ENCODE results near the gene ARL4D.
"Not testable (repeated sequence)": the region's sequence is repeated elsewhere in the genome, so short reads cannot be mapped to it uniquely, and the experiment has no call there.

The ARL4D gene

DNA sequence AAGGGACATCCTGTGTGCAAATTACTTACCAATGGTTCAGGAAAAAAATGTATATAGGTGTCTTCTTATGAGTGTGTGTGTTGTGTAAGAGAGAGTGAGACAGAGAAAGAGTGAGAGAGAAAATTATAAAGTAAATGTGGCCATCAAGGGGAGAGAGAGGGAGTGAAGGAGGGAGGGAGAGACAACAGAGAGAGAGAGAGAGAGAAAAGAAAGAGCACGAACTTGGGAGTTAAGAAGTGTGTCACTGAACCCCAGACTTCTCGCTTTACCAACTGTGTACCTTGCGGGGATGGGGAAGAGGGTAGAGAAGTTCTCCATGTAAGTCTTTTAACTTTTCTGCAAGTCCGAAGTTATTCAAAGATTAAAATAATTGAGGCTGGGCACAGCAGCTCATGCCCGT lies 28.8 kb upstream of the ARL4D start:
- no peak for DNase-seq (ENCODE audit: low read depth in 2 of 2)

DNA sequence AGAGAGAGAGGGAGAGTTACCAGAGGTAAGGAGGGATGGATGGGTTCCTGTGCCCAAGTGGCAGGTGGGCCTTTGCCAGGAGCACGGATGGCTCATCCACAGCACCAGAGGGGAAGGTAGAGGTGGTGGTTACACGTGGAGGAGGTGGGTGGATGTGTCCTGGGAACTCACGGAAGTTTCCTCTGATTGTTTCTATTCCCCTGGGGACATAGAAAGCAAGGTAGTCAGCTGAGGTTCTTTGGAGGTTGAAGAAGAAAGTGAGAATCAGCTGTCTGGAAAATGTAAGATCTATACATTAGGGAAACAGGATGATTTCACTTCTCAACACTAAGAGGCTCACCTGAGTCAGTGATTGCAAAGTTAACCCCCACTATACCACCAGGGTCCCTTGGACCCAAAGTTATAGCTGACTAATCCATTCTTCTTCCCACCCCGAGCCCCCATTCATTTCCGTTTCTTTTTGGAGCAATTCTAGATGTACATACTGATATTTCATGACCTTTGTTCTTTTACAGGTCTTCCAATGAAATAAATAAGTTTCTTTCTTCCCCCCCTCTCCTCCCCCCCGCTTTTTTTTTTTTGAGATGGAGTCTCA lies 27.5 kb upstream of the ARL4D start:
- DNase-seq (ENCODE audit: low read depth in 2 of 2) = no peak

DNA sequence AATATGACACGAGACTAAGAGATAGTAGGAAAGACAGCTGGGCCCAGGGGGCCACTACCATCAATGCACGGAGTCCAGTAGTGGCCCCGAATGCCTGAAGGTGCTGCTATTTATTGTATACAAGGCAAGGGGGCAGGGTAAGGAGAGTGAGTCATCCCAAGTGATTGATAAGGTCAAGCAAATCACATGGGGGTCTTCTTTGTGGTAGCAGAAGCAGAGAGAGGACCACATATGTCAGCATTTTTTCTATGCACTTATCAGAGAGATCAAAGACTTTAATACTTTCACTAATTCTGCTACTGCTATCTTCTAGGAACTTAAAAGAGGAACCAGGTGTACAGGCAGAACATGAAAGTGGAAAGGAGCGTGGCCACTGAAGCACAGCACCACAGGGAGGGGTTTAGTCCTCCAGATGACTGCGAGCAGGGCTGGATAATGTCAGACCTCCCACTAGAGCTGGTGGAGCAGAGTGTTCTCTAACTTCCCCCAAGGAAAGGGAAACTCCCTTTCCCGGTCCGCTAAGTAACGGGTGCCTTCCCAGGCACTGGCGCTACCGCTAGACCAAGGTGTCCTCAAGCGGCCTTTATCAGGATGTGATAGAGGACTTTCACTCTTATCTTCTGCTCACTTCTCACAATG lies 26.4 kb upstream of the ARL4D start:
- no peak for DNase-seq (ENCODE audit: low read depth in 2 of 2)

DNA sequence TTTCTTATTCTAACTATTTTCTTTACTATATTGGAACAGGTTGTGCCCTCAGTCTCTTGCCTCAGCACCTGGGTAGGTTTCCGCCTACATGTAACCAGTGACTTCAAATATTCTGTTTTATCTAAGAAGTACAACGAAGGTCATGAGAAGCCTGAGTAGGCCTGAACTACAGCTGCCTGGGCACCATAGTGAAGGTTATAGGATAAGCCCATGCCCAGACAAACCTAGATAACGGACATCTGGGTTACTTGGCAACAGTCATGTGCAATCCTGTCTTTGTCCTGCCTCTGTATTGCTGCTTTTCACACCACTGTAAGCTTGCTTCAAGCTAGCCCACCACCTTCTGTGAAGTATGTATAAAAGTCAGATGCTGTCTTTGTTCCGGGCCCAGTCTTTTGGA lies 25.4 kb upstream of the ARL4D start:
- DNase-seq (ENCODE audit: low read depth in 2 of 2) = no peak

DNA sequence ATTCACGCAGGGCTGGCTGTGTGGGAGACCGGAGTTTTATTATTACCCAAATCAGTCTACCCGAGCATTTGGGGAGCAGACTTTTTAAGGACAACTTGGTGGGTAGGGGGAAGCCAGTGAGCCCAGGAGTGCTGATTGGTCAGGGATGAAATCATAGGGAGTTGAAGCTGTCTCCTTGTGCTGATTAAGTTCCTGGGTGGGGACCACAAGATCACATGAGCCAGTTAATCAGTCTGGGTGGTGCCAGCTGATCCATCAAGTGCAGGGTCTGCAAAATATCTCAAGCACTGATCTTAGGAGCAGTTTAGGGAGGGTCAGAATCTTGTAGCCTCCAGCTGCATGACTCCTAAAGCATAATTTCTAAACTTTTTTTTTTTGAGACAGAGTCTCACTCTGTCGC lies 22.9 kb upstream of the ARL4D start:
- DNase-seq (ENCODE audit: low read depth in 2 of 2) = not testable (repeated sequence)

DNA sequence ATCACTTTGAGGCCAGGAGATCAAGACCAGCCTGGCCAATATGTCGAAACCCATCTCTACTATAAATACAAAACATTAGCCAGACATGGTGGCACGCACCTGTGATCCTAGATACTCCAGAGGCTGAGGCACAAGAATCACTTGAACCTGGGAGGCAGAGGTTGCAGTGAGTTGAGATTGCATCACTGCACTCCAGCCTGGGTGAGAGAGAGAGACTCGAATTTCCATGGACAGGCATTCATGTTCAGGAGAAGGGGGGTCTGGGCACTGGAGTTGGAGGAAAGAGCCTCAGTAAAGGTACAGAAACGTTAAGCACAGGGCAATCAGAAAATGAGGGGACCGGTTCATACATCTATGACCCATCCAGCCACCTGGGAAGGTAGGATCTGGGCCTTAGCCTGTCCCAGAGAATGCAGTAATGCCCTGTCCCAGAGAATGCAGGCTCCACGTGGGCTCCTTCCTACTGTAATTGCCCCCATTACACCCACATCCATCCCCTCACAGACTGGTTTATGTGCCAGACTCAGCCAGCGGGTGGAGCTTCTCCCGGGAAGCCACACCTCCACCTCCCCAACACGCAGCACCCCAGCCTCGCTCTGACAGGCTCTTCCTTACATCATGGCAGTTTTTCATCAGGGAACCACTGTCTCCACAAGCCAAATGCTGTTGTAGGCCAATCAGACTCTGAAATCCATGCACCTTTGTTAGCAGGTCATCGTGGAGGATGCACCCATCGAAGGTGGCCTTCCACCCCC lies 21.6 kb upstream of the ARL4D start:
- DNase-seq (ENCODE audit: low read depth in 2 of 2) = no peak

DNA sequence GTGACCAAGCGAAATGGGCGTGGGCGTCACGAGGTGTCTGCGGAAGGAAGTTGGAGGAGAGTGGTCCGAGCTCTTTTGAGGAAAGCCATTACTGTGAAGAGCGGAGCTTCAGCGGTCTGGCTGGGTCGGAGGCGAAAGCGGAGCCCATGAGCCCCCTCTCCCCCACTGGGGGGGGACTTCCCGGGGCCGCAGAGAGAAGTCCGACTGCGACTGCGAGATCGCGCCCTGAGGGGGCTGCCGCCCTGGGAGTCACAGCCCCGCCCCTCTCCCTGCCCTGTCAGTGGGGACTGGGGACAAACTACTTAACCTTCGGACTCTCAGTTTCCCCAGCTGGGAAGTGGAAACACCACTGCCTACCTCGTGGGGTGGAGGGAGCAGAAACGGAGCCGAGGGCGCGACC lies 20.0 kb upstream of the ARL4D start:
- DNase-seq (ENCODE audit: low read depth in 2 of 2) = no peak

DNA sequence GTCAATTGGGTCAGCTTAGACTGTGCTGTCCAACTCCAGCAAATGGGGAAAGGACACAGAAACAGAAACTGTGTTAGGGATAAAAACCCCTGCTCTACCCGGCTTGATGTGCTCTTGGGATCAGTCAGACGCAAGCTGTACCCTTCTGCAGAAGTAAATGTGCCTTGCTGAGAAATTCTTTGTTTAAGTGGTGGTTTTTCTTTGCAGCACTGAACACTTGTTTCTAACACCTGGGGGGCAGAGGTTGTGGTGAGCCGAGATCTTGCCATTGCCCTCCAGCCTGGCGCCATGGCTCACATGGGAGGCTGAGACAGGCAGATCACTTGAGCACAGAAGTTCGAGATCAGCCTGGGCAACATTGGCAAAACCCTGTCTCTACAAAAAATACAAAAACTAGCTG lies 18.5 kb upstream of the ARL4D start:
- DNase-seq (ENCODE audit: low read depth in 2 of 2) = no peak

DNA sequence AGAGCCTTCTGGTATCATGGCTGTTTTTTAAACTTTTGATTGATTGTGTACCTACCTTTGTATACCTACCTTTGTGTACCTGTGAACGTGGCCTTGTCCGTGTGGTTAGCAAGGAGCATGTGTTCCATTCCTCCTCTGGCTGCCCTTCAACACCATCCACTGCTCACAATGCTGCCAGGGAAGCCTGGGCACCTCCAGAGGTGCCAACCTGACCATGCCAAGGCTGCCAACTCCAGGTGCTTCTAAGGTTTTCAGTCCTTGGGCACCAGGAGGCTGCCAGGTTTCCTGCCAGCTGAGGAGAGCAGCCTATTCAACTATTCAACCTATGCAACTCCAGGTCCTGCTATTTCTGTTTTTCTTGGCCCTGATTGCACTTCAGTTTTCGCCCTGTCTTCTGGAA lies 17.6 kb upstream of the ARL4D start:
- no peak for DNase-seq (ENCODE audit: low read depth in 2 of 2)

DNA sequence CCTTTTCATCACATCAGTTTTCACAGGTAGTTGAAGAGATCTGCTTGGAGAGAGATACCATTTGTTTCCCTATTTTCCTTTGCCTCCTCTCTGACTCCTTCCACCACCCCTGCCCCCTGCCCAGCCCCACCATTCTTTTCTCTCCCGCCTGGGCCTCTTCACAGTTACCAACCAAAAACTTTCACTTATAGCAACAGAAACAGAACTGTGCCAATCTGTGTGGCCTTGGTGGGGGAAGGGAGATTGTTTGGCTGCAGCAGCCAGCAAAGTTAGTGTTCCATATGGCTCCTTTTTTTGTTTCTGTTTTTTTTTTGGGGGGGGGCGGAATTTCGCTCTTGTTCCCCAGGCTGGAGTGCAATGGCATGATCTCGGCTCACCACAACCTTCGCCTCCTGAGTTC lies 17.2 kb upstream of the ARL4D start:
- no peak for DNase-seq (ENCODE audit: low read depth in 2 of 2)

DNA sequence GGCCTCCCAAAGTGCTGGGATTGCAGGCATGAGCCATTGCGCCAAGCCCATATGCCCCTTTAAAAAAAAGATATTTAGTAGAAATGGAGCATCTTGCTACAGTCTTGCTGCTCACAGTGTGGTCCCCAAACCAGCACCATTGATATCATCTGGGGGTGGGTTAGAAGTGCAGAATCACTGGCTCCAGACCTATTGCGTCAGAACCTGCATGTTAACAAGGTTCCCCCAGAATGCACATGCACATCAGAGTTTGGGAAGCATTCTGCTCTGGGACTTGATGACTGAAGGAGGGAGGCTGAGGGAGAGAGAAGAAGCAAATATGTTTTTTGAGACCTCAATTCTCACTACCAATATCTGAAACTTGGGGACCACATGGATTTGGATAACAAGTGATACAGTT lies 16.0 kb upstream of the ARL4D start:
- no peak for DNase-seq (ENCODE audit: low read depth in 2 of 2)

DNA sequence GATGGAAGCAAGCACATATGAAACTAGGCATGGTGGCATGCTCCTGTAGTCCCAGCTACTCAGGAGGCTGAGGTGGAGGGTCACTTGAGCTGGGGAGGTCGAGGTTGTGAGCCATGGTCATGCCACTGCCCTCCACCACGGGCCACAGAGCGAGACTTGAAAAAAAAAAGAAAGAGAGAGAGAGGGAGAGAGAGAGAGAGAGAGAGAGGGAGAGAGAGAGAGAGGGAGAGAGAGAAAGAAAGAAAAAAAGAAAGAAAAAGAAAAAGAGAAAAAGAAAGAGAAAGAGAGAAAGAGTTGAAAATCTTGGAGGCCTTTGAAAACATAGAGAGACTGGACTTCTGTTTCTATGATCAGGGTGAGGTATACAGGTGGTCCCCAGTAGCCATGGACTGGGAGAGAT lies 15.4 kb upstream of the ARL4D start:
- no peak for DNase-seq (ENCODE audit: low read depth in 2 of 2)

DNA sequence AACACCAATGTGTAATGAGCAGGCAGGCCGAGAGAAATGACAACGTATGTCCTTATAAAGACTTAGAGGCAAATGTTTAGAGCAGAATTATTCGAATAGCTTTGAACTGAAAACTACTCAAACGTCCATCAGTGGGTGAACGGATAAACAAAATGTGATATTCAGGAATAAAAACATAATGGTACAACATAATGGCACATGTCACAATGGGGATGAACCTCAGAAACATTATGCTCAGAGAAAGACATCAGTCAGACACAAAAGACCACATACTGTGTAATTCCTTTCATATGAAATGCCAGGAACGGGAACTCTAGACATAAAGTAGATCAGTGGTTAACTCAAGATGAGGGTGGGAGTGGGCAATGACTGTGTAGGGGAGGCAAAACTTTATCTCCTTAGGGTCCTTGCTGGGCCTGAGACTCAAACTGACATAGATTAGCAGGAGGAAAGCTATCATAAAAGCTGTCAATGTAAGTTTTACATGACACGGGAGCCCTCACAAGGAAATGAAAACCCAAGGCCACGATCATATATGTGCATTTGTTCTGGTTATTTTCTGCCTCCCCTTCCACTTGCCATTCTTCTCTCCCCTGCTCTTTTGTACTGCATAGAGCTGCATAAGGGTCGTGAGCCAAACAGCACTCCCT lies 14.8 kb upstream of the ARL4D start:
- no peak for DNase-seq (ENCODE audit: low read depth in 2 of 2)

DNA sequence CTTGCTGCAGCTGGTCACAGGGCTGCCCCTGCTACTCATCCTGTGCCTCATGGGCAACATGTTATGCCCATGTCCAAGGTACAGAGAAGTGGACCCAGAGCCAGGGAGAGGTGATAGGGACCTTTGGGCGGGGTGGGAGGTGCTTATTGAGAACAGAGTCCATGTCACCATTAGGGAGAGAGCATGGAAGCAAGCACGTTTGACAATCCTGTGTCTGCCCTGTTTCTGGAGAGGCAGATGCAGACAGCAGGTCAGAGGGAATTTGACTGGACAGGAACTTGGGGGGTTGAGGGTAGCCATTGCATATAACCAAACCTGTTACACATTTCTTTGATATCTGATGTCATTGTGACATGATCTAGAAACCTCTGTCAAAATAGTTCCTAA lies 14.3 kb upstream of the ARL4D start:
- DNase-seq (ENCODE audit: low read depth in 2 of 2) = no peak

DNA sequence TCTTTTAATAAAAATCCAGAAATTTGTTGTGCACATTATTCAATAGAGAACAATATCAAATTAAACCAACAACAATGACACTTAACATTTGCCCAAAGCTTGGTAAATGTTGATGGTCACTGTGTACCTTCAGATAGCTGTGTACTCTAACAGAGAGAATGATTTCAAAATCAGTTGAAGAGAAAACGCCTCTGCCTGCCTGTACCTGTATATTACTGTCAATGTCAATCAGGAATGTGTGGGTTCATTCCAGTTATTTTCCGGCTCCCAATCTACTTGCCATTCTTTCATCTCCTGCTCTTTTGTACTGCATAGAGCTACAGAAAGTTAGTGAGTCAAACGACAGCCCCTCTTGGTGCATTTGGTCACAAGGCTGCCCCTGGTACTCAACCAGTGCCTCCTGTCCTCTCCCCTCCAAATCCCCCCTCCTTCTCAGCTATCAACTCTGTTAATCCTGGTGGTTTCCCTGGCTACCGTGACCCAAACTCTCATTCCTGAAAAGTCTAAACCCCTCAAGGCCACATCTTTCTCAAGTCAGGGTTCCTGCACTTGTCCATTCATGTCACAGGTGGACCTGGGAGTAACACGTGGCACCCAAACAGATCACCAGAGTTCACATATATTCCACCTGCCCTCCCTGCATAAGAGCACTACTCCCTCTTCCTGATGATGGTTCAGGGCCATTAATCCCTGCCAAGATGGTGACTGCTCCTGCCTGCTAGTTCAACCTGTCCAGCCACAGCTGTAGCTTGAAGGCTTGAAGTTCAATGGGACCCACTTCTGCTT lies 13.6 kb upstream of the ARL4D start:
- no peak for DNase-seq (ENCODE audit: low read depth in 2 of 2)

DNA sequence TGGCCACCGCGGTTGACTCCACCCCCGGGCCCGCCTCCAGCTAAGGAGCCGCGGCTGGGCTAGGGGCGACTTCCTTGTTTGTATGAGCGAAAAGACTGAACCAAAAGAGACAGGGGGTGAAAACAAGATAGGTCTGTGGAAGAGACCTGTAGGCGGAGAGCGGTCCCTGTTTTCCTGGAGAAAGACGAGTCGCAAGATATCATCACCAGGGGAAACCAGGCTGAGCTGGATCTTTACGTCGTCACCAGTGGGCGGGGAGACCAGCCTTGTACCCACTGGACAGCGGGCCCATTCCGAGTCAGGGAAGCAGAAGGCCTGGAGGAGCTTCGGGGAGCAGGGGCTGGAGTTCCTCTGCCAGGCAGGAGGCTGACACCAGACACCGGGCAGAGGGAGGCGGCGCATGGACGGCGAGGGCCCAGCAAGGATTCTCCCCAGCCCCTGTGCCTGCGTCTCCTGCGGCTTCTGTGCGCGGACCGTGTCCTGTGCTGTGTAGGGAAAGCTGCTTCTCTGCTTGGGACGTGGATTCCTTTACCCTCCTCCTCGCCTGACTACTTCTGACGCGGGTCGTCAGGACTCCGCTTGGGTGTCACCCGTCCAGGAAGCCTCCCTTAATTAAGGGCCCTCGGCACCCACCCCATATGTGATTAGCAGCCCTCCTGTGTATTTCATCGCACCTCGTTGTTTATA lies 10.3 kb upstream of the ARL4D start:
- DNase-seq (ENCODE audit: low read depth in 2 of 2) = peak; percentile 71 to 85

DNA sequence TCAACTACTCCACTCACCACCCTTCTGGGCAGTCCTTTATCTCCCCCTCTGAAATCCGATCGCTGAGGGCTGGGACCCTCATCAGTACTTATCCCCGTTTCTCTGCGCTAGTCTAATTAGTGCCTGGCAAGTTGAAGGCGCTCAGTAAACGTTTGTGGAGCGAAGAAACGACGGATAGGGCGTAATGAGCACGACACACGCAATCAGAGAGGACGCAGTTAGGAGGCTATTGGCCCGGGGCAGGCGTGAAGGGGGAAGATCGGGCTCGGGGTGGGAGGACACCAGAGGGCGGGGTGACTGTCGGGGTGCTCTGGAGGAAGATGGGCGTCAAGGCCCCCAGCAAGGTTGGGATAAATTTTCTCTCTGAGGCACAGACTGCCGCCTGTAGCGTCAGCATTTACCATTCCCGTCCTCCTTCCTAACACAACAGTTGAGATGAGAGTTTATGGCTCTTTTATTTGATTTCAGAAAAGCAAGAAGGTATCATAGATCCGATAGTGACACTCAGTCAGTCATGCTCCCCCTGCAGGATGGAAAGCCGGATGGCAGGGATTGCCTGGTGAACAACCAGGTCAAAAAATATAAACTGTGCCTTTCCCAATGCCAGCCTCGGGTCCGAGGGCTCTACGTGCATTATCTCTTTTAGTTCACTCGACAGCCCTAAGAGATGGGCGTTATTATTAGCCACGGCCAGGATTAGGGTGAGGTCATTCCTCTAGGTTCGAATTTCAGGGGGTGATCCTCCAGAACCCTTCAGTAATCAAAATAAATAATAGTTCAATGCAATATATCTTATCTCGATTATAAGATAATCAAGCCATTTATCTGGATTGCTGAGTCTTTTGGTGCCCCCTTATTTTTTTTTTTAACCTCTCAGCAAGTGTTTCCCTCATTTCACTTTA lies 9.5 kb upstream of the ARL4D start:
- peak; percentile 53 to 70 for DNase-seq (ENCODE audit: low read depth in 2 of 2)

DNA sequence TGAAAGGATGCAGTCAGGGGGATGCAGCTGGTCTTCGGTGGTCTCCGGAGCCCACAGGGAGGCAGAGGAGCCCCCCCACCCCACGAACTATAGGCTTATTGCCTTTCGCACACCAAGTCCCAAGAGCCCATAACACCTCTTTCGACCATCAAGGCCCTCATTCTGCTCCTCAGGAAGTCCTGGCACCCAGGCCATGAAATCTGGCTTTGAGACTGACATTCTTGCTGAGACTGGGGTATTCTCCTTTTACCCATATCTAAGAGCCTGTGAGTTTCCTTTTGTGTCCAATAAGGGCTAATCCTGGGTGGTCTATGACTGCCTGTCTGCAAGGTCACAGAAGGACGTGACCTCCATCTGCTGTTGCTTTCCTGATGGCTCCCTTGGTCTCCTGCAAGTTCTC lies 6.4 kb upstream of the ARL4D start:
- no peak for DNase-seq (ENCODE audit: low read depth in 2 of 2)

DNA sequence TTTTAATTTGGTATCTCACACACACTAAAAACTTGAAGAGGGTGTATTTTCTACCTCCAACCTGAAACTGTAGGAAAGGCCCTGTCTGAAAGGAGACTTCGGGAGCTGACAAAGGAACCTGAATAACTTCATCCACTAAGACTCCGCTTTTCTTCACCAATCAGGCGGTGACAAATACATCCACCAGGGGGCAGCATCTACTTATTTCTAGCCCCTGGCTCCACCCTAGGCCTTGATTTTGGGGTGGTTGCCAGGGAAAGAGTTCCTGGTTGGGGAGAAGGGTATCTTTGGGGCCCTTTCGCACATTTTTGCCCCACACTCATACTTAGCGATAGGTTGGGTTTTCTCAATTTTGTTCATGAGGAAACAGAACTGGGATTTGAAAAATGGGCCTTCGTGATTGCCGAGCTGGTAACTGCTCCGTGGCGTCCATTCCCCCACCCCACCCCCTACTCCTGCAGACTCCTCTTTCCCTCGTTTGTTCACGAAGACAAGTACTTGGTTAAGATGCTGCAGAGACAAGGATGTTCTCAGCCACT lies 4.8 kb upstream of the ARL4D start:
- DNase-seq (ENCODE audit: low read depth in 2 of 2) = peak; percentile 77 to 95

DNA sequence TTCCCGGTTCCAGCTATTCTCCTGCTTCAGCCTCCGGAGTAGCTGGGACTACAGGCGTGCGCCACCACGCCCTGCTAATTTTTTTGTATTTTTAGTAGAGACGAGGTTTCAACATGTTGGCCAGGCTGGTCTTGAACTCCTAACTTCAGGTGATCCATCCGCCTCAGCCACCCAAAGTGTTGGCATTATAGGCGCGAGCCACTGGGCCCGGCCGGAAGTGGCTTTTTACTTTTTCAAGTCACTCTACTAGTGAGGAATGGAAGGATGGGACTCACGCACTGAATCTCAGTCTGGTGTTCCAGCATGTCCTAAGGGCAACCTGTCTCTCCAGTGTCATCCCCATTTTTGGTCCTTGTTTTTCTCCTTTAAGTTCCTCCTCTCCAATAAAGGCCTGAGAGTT lies 4.1 kb upstream of the ARL4D start:
- DNase-seq (ENCODE audit: low read depth in 2 of 2) = not testable (repeated sequence)
